HG03135 (cell line): Measurements from ENCODE around the gene DNAH6.

Experiments
- ATAC-seq: cut with Tn5 transposase; IDR thresholded peaks from one replicate; pipeline ENCODE4 v1.9.1; 2021; ENCODE audit warnings: mild to moderate bottlenecking, moderate library complexity; ENCODE audit not compliant: unreplicated experiment

The DNAH6 gene

DNA sequence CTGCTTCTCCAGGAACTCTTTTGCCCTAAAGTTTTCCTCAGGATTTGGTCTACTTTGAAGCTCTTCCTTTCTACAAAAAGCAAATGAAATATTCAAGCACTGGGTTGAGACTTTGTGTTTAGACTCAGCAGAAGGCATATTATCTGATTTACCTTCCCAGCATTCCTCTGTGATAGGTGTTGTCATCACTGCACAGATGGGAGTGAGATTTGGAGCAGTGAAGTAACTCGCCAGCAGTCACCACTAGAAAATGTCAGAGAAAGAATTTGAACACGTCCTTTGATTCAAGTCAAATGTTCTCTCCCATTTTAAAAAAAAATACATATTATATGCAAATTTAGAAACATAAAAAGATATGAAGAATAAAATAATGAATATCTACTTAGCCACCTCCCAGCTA, 112.2 kb downstream of the DNAH6 start:
- no peak for ATAC-seq

- ATAC-seq: no peak
These were observed 113.3 kb downstream of the DNAH6 start for GRCh38 chr2:84629550-84629949.

- no peak for ATAC-seq
These were observed 114.7 kb downstream of the DNAH6 start for GRCh38 chr2:84631047-84631446.

GRCh38 chr2:84631985-84632384, 115.7 kb downstream of the DNAH6 start:
- no peak for ATAC-seq

GRCh38 chr2:84636080-84636971, 120.0 kb downstream of the DNAH6 start:
- no peak for ATAC-seq

DNA sequence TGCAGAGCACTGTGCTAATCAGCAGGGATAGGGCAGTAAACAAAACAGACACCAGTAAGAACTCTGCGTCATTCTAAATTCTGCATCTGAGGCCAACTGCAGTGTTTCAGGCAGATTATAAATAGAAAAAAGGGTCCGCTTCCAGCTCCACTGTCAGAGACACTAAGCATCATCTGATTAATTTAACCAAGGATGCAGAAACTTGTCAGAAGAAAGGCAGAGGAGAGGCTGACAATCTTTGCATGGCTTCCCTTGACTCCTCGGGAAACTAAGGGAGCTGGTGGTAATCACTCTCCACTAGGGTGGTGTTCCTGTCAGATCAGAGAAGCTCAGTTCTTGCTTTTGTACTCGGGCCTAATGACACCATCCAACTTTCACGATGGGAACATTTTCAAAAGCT, 123.5 kb downstream of the DNAH6 start:
- ATAC-seq: no peak

- ATAC-seq: no peak
These were observed 124.1 kb downstream of the DNAH6 start for GRCh38 chr2:84640411-84640810.

GRCh38 chr2:84641021-84641420, 124.7 kb downstream of the DNAH6 start:
- no peak for ATAC-seq

DNA sequence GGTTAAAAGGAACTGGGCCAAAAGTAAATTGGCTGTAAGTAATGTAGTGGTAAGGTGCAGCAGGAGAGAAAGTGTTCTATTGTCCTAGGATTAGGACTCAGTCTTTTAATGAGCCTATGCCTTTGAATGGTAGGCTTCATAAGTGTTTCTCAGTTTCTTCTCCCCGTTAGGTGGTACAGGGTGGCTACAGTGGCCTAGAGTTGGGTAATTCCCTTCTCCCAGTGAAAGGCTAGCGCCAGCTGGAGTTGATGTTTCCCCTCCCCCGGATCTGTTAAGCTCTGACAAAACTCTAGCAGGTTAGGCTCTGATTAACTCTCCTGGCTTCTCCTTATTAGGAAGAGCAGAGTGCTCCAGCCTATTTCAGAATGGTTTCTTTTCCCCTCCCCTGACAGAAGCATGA, 127.7 kb downstream of the DNAH6 start:
- ATAC-seq: no peak

GRCh38 chr2:84646514-84646913, 130.2 kb downstream of the DNAH6 start:
- ATAC-seq: no peak

GRCh38 chr2:84647267-84647666, 131.0 kb downstream of the DNAH6 start:
- ATAC-seq: no peak

DNA sequence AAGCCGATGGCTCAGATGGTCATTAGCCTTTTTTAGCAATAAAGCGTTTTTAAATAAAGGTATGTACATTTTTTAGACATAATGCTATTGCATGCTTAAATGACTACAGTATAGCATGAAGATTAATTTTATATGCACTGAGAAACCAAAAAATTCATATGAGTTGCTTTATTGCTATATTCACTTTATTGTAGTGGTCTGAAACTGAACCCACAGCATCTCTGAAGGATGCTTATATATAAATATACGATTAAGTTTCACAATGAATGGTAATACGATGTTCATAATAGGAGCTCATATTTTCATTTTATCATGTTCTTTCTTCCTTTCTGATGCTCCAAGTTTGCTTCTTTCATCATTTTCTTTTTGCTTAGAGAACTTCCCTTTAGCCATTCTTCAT, 132.8 kb downstream of the DNAH6 start:
- ATAC-seq: no peak

DNA sequence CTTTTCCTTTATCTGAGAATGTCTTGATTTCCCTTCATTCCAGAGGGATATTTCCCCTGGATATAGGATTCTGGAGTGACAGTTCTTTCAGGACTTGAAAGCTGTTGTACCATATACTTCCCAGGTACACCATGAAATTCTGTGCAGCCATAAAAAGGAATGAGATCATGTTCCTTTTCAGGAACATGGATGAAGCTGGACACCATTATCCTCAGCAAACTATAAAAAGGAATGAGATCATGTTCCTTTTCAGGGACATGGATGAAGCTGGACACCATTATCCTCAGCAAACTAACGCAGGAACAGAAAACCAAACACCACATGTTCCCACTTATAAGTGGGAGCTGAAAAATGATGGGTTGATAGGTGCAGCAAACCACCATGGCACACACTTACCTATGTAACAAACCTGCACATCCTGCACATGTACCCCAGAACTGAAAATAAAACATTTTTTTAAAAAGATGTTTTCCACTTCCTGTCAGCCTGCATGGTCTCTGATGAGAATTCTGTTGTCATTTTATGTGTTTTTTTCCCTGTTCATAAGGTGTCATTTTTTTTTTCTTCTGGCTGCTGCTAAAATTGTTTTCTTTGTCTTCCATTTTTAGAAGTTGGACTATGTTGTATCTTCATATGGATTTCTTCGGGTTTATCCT, 133.3 kb downstream of the DNAH6 start:
- ATAC-seq: no peak

GRCh38 chr2:84652431-84652830, 136.1 kb downstream of the DNAH6 start:
- ATAC-seq: no peak

- ATAC-seq: no peak
These were observed 137.0 kb downstream of the DNAH6 start for GRCh38 chr2:84653302-84653701.

DNA sequence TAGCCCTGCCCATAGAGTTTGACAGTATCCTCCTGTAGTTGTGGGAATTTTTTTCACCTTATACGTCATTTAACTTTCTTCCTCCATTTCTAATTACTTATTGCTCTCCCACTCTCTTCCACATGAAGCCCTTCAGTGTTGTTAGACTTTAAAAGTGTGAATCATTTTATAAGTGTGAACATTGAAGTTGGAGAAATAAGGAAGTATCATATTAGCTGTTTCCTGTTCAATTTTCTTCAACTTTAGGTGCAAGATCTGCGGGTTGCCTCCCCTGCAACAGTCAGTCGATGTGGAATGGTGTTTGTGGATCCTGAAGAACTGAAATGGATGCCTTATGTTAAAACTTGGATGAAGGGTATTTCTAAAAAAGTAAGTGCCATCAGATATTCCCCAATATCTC, 138.1 kb downstream of the DNAH6 start:
- no peak for ATAC-seq

GRCh38 chr2:84669122-84669521, 152.8 kb downstream of the DNAH6 start:
- ATAC-seq: no peak

DNA sequence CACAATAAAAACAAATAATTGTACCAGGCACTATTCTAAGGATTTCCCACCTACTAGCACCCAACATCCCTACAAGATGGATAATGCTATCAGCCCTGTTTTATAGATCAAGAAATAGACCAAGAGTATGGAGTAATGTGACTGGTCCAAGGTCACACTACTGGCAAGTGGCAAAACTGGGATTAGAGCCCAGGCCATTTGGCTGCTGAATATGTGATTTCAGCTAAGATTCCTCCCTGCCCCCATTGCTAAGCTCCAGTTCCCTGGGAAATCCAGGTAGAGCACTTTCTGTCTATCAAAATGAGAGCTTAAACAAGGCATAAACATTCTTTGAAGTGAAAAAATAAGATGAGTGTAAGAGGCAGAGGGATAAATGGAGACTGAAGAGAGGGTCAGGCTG, 157.8 kb downstream of the DNAH6 start:
- no peak for ATAC-seq

DNA sequence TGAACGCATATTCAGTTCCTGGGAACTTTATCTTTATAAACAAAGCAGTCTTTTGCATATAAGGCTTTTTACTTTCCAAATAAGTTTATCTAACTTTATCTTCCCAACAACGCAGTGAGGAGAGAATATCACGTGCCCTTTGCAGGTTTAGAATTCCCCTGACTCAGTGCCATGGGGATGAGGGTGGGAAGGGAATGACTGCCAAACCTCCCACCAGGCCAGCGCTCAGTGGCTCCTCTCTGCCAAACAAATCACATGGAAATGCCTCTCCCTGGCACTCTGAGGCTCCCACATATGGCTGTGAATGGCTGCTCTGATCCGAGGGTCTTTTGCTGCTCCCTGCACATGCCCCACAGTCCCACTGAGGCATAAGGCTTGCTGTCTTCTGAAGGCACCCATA, 158.3 kb downstream of the DNAH6 start:
- no peak for ATAC-seq

DNA sequence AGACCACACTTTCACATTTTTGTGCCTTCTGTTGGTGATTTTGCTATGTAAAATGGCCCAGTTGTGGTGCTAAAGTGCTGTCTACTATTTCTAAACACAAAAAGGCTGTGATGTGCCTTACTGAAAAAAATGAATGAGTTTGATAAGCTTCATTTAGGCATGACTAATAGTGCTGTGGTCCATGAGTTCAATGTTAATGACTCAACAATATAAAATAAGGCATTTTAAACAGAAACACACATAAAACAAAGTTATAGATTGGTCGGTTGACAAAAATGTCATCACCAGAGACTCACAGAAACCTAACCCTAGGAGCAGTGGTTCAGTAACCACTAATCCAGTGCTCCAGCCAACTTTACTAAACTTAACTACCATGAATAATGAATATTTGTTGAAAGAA, 160.0 kb downstream of the DNAH6 start:
- ATAC-seq: no peak

- ATAC-seq: no peak
These were observed 161.9 kb downstream of the DNAH6 start for GRCh38 chr2:84678214-84678613.

DNA sequence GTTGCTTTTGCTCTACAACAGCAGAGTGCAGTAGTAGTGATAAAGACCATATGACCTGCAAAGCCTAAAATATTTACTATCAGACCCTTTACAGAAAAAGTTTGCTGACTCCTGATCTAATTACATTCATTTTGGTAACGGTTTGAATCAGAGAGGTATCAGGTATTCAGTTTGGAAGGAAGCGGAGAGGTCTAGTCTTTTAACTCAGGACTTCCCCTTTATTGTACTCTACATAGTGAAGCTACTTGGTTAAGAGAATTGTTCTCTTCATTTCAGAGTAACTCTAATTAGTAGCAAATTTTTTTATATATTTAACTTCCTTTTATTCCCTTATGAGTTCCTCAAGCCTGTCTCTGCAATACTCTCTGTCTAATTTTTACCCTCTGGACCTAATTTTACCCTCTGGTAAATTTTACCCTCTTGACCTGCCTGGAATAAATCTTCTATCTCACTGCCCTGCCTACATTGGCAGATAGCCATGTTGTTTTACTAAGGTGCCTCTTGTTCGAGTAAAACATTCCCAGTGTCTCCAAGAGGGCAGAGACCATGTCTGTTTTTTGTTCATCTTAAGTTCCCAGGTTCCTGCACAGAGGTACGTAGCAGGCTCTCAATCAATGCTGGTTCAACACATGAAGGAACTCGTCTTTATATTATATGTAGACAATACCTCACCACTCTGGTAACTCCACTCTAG, 170.6 kb downstream of the DNAH6 start:
- no peak for ATAC-seq
